GM21717 (cell line): Measurements from ENCODE around the gene LGALS3BP.

ENCODE experiments used
- ATAC-seq: cut with Tn5 transposase; IDR thresholded peaks from one replicate; pipeline ENCODE4 v1.9.1; 2021; ENCODE audit warnings: mild to moderate bottlenecking, moderate library complexity; ENCODE audit not compliant: unreplicated experiment

LGALS3BP gene

DNA sequence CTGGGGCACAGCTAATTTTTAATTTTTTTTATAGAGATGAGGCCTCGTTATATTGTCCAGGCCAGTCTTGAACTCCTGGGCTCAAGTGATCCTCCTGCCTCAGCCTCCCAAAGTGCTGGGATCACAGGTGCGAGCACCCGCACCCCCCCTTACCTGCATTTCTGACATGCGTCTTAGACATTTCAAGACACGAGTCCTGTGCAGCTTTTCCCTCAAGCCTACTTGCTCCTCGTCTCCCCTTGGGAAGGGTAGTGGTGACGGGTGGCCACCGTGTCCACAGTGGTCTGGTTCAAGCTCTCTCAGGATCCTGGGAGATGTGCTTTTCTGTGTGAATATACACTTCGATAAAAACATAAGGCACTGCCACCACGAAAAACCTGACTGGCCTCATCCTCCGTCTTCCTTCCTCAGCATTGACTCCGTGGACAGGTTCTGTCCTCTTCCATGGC lies 20.2 kb upstream of the LGALS3BP start:
- ATAC-seq, result no peak

- no peak for ATAC-seq
Observed at GRCh38 chr17:78999056-78999768, 19.5 kb upstream of the LGALS3BP start.

DNA sequence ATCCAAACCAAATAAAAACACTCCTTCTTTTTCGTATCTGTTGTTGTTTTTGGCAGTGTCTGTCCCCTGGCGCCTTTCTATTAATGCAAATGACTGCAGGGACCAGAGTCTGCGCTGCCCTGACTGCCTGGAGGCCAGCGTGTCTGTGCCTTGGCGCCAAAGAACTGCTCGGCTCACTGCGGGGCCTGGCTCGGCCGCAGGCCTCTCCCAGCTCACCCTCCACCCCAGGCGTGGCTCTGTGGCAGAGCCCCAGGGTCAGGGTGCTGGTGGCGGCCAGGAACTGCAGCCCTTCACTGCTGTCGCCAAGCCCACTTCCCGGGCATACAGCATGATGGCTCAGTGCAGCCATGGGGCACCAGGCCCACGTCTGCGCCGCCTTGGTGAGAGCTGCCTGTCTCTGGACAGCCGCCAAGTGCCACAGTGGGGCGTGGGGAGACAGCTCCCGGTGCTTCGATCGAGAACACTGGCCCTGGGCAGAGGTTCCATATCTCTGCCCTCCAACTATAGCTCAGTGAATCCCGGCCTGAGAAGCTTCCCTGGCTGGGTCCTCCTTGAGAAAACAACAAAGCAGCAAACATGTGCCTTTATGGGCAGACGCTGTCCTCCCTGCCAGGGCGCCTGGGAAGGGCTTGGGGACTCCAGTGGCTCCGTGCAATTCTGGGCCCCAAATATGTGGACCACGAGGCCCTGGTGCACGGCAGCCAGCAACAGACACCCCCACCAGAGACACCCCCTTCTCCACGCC lies 18.8 kb upstream of the LGALS3BP start:
- no peak for ATAC-seq

GRCh38 chr17:78997881-78998280 lies 18.2 kb upstream of the LGALS3BP start:
- ATAC-seq, result no peak

- ATAC-seq, result no peak
Observed at GRCh38 chr17:78997231-78997741, 17.6 kb upstream of the LGALS3BP start.

DNA sequence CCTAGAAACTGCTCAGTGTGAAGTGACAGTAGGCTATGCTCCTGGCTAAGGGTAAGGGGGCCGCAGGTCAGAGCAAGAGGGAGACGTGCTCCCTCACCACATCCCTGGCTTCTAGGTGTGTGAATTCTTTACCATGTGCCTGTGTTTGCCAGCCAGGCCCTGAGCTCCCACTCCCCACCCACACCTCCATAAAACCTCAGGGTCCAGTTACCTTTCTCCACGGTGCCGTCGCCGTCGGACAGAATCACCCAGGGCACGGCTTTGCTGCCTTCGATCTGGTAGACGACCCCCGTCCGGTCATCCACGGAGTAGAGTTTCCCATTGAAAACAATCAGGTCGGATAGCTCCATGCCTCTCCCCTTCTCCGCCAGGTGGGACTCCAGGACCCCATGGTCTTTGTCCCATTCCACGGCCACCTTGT lies 17.1 kb upstream of the LGALS3BP start:
- no peak for ATAC-seq

DNA sequence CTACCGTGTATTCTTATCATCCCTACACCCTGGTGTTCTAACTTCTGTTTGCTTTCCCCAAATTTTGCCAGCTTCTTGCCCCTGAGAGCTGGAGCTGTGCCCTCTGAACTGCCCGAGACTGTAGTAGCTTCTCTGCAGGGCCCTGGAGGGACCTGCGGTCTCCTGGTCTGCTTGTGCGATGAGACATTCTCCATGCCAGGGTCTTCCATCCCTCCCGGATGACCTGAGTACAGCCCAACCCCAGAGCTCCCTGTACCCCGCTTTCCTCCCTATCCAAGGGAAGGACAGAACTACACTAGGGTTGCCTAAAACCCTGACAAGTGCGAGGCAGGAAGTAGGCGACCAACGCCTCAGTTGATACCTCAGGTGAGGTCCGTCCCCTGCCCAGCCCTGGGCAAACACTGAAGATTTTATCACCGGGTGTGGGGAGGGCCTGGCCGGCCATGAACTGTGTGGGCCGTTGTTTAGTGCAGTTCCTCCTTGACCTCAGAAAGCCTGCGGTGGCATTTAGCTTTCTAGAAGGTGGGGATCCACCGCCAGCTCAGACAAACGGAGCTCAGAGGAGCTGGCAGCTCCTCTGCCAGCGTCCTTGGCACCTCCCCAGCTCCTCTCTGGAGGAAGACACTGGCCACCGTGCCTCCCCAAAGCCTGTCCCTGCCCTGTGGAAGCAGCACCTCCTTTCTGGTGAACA lies 16.2 kb upstream of the LGALS3BP start:
- no peak for ATAC-seq

DNA sequence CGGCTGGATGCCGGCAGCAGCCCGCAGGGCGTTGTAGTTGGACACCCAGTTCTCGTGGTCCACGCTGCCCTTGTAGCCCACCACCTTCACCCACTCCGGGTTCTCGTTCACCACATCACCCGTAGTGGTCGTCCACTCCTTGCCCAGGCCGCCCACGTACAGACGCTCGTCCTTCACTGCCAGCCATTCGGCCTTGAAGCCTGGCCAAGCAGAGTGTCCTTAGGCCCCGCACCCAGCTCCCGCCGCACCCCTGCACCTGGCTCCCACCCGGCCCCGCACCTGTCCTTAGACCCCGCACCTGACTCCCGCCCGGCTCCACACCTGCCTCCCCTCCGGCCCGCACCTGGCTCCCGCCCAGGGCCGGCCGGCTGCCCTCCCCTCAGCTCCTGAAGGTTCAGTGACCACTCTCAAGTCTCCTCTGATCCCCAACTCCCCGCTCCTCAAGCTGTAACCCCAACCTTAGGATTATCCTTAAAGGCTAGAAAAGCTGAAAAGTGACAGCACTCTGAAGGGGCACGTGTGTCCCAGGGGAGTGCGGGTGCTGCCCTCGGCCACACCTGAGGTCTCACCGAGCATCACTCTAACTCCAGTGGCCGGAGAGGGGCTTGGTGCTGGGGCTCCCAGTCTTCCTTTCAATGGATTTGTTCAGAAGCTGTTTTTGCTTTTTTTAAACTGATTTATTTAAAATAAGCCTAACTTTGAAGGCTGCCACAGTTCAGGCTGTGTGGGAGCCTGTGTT lies 15.5 kb upstream of the LGALS3BP start:
- no peak for ATAC-seq

DNA sequence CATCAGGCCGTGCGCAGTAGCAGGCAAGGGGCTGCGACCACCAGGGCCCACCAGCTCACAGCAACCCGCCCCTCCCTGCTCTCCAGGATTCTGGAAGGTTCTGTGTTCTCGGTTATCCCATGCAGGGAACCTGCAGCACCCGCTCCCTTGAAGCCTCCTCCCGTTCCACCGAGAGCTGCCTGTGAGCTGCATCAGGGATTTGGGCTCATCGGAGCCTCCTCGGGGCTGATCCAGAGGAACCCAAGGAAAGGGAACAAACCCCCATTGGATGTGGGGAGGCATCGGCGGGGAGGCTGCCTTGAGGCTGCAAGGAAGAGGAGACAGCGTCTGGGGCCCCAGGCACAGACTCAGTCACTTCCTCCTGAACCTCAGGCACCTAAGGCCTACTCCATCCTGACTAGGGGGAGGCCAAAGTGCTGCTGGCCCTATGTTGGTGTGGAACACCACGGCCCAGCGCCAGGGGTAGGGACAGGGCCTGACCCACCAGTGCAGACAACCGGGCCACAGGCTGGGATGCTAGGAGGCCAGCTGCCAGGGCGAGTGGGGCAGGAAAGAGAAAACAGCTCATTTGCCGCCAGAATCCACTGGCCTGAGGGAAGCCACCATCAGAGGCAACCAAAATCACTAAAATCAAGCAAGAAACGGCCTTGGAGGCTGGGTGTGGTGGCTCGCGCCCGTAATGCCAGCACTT lies 14.4 kb upstream of the LGALS3BP start:
- no peak for ATAC-seq

DNA sequence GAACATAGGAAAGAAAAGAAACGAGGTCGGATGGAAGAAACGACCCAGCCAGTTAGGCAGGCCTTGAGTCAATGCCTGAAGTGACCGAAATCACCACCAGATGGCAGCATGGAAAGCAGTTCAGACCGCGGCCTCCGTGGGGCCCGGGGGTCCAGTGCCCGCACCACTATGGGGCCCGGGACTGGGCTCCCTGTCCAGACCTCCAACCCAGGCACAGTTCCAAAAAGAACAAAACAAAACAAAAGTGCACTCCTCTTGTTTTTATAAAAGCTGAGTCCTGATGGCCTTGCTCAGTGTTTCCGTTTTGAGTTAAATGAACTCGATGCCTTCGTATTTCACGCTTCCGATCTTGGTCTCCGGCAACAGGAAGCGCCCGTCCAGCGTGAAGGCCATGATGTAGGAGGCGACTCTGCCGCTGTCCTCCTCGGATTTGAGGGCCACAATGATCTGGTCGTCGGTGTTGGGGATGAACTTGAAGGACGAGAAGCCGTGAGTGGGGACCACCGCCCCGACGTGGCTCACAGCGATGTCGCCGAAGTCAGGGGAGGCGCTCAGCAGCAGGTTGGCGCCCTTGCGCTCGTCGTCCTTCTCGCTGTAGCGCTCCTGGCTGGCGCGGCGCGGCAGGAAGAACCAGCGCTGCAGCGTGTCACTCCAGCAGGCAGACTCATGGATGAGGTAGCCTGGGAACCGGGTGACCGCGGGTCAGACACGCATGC lies 13.7 kb upstream of the LGALS3BP start:
- ATAC-seq, result no peak

- no peak for ATAC-seq
Observed at GRCh38 chr17:78992542-78993212, 13.0 kb upstream of the LGALS3BP start.

DNA sequence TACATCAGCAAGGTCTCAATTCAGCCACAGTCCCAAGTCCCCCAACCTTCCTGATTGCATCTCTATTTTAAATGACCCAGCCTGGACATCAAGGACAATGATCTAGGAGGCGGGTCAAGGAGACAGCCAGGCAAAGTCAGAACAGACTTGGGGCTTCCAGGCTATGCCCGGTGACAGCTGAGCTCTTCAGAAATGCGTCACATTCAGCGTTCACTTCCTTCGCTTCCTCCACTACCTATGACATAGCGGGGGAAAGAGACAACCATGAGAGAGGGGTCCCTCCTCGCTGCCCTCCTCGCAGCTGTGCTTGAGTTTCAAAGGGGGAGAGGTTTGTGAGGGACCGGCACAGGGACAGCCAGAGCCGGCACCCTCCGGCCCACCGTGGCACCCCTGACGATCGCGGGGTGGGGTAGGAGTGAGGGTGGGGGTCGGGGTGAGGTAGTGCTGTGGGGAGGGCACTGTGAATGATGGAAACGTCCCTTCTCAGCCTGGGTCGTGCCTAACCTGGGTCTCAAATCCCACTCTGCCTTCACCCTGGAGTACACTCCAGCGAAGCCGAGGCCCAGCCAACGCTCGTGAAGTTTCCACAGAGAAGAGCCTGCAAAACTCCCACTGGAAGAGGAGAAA lies 12.3 kb upstream of the LGALS3BP start:
- ATAC-seq, result no peak

DNA sequence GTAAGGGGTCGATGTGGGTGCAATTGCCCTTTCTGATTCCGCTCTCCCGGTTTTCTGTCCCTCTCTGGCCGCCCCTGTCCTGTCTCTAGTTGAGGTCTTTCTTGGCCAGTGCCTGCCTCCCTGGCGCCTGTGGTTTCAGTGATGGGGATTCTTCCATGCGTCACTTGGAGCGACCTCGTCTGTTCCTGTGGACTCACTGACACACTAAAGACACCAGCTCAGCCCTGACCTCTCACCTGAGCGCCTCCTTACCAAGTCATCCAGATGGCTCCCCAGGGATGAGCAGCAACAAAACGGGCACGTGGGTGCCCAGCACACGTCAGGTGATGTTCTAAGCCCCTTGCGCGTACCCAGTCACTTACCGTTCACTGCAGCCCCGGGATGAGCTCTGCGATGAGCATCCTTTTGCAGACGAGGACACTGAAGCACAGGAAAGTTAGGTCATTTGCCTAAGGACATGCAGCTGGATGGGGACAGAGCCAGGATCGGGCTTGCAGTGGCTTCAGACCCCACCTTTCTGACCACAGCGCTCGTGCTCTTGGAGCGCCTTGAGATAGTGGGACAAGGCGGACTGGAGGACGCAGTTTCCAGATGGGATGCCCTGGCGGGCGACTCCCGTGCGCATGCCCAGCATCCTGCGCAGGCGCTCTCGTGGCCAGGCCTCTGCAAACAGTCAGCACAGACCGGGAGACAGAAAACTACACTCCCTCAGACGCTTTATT lies 11.5 kb upstream of the LGALS3BP start:
- no peak for ATAC-seq

DNA sequence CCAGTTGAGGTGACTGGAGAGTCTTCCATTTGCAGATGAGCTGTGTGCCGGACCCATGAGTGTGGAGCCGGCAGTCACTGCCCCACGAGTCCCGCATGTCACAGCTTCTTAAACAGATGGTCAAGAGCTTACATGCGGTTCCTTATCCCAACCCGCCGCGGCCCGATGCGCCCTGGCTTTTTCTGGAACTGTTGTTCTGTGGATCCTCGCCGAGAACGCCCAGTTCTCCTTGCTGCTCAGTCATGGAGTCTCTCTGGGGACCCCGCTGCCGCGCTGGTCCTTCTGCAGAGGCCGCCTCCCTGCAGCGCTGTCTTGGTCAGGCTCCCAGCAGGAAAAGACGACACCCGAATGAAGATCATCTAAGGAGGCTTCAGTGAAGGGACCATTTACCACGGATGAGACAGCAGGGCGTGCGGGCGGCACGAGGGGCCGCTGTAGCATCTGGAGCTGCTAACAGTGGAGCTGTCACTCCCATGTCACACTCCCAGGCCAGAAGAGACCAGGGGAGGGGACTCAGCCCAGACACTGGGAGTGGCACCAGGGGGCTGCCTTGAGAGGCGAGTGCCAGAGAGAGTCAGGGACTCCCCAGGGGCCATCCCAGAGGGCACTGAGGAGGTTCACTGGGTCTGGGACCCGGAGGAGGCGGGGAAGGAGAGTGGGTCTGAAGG lies 10.8 kb upstream of the LGALS3BP start:
- no peak for ATAC-seq

DNA sequence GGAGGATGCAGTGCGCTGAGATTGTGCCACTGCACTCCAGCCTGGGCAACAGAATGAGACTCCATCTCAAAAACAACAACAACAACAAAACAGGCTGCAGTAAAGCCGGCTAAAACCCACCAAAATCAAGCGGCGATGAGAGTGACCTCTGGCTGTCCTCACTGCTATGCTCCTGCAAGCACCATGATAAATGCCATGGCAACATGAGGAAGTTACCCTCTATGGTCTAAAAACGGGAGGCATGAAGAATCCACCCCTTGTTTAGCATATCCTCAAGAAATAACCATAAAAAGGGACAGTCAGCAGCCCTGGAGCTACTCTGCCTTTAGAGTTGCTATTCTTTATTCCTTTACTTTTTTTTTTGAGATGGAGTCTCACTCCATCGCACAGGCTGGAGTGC lies 8.4 kb upstream of the LGALS3BP start:
- ATAC-seq, result no peak

- no peak for ATAC-seq
Observed at GRCh38 chr17:78986649-78987328, 7.1 kb upstream of the LGALS3BP start.
